Type B pancreatic cell (in vitro differentiated cells): ENCODE measurements around the gene NANOS3. TPM values are rescaled to one million over a fixed set of nuclear protein-coding genes. Genes with fewer than 3 reads are reported as not detected.
A peak's percentile ranks its signal among the peaks of the same experiment; 100 is the strongest.

Source experiments
- DNase-seq: peaks from one replicate; pipeline ENCODE4 v3.0.0; 2021; ENCODE audit warnings: mixed read lengths; ENCODE audit not compliant: unreplicated experiment; ENCODE audit errors: extremely low spot score
- H3K27ac Mint-ChIP-seq: 2 replicates; pipeline ENCODE4 v1.8.0; 2021; ENCODE audit warnings: mild to moderate bottlenecking, mixed read lengths
- H3K27me3 Mint-ChIP-seq: 2 replicates; pipeline ENCODE4 v1.8.0; 2021; ENCODE audit warnings: mixed read lengths
- H3K36me3 Mint-ChIP-seq: 2 replicates; pipeline ENCODE4 v1.8.0; 2021; ENCODE audit warnings: mixed read lengths
- H3K4me1 Mint-ChIP-seq: one replicate; pipeline ENCODE4 v1.8.0; 2021; ENCODE audit warnings: mixed read lengths; ENCODE audit not compliant: unreplicated experiment
- H3K4me3 Mint-ChIP-seq: 2 replicates; pipeline ENCODE4 v1.8.0; 2021; ENCODE audit warnings: mild to moderate bottlenecking, mixed read lengths
- H3K9me3 Mint-ChIP-seq: 2 replicates; pipeline ENCODE4 v1.8.0; 2021; ENCODE audit warnings: mixed read lengths
- total RNA-seq: library from RNA; stranded (reverse); gene quantifications from 2 replicates; pipeline ENCODE4 v1.2.1, GENCODE V29; 2021; ENCODE audit warnings: low replicate concordance
- TF ChIP-seq, protein P1 (sequence below): fragments of 200-600 bp; sonication (generic); conservative IDR thresholded peaks from 2 replicates; pipeline ENCODE4 v1.5.0; 2021; ENCODE audit warnings: antibody characterized with exemption, mild to moderate bottlenecking

The NANOS3 gene
- total RNA-seq, 1 donor from 2014 or later, result 2.8 TPM

DNA sequence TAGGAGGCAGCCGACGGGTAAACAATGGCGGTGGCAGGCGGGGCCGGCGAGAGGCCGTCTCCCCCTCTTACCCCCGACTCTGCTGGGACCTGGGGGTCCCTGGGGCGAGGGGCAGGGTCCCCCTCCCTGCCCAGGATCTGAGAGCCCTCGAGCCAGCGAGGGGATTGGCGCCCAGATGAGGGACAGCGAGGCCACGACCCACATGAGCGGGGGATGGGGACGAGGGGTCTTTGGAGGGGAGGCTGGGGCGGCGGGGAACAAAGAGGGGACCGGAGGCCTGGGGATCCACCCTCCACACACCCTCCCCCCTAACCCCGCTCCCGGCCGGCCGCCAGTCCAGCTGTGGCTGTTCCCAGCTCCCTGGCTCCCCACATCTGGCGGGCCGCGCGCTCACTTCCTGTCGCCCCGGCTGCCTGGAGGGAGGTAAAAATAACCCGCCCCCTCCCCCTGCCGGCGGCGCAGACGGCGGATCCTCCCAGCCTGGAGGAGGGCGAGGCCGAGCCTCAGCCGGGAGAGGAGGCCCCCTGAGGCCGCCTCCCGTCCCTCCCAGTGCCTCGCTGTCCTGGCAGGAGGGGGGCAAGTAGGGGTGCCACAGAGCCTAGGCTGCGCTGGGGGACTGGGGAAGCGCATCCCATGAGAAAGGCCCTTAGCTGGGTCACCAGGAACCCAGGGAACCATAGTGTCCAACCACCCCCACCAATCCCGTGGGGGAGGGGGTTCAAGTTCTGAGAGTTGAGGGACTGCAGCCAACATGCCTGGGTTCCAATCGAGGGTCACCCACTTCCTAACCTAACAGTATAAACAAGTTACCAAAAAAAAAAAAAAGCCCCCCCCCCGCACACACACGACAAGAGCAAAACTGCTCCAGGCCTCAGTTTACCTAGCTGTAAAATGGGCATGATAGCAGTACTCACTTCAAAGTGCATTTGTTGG is 29.3 kb upstream of the NANOS3 start:
- Mint-ChIP-seq H3K27me3 (no peaks in the 10 kb centered on the region), H3K4me1 (peaks cover 32% of the 10 kb centered on the region), H3K9me3 (no peaks in the 10 kb centered on the region), H3K36me3 (no peaks in the 10 kb centered on the region), H3K4me3 (peak overlapping the region; percentile 86), H3K27ac (peak overlapping the region; percentile 100)
- peak; percentile 93 for DNase-seq
- TF ChIP-seq, protein P1, sequence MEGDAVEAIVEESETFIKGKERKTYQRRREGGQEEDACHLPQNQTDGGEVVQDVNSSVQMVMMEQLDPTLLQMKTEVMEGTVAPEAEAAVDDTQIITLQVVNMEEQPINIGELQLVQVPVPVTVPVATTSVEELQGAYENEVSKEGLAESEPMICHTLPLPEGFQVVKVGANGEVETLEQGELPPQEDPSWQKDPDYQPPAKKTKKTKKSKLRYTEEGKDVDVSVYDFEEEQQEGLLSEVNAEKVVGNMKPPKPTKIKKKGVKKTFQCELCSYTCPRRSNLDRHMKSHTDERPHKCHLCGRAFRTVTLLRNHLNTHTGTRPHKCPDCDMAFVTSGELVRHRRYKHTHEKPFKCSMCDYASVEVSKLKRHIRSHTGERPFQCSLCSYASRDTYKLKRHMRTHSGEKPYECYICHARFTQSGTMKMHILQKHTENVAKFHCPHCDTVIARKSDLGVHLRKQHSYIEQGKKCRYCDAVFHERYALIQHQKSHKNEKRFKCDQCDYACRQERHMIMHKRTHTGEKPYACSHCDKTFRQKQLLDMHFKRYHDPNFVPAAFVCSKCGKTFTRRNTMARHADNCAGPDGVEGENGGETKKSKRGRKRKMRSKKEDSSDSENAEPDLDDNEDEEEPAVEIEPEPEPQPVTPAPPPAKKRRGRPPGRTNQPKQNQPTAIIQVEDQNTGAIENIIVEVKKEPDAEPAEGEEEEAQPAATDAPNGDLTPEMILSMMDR, result peak; percentile 48

DNA sequence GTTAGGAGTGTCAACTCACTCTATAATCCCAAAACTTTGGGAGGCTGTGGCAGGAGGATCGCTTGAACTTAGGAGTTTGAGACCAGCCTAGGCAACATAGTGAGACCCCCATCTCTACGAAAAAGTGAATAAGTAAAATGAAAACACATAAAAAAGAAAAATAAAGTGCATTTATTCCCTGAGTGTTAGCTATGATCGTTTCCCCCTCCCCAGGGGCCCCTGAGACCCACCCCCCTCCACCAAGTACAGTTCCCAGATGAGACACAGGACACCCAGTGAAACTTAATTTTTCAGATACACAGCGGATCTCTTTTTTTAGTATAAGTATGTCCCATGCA is 28.6 kb upstream of the NANOS3 start:
- Mint-ChIP-seq H3K9me3 (no peaks in the 10 kb centered on the region), H3K27ac (peak overlapping the region; percentile 85), H3K4me1 (peaks cover 32% of the 10 kb centered on the region), H3K36me3 (no peaks in the 10 kb centered on the region), H3K27me3 (no peaks in the 10 kb centered on the region), H3K4me3 (no peak overlapping the region)
- TF ChIP-seq, protein P1, result no peak
- DNase-seq, result no peak

DNA sequence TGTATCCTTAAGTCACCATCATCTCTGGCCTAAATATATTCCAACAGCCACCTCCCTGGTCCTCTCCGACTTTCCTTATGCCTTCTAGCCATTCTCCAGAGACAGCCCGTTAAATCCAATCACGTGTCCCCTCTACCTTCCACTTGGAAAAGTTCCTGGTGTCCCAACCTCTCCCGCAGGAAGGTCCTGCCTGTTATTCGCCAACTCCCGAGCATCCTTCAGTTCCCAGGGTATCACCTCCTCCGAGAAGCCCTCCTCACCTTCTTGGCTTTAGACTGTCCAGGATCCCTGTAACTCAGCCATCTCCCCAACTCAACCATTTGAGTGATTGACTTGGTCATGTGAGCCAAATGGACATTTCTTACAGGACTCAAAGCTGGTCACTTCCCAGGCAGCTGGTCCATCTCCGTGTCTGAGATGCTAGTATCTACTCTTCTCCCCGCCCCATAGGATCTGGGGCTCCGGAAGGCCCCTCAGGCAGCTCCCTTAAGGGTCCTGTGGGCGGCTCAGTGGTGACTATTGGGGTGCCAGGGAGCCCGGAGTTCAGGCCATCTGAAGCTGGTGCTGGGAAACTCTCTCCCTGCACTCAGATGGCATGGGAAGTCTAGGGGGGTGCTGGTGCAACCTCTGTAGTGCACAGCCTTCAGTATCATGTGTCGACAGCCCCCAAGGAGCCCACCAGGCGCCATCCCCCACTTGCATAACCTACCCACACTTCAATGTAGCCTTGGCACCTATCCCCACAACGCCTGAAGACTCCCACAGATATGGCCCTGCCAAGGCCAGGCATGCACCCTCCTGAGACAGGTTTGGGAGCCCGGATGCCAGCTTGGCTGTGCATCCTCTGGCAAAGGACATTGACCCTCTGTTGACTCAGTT is 27.9 kb upstream of the NANOS3 start:
- TF ChIP-seq, protein P1, result no peak
- Mint-ChIP-seq H3K36me3 (no peaks in the 10 kb centered on the region), H3K4me3 (peak overlapping the region; percentile 71), H3K27me3 (no peaks in the 10 kb centered on the region), H3K27ac (peak overlapping the region; percentile 85), H3K9me3 (no peaks in the 10 kb centered on the region), H3K4me1 (peaks cover 32% of the 10 kb centered on the region)
- DNase-seq, result no peak

DNA sequence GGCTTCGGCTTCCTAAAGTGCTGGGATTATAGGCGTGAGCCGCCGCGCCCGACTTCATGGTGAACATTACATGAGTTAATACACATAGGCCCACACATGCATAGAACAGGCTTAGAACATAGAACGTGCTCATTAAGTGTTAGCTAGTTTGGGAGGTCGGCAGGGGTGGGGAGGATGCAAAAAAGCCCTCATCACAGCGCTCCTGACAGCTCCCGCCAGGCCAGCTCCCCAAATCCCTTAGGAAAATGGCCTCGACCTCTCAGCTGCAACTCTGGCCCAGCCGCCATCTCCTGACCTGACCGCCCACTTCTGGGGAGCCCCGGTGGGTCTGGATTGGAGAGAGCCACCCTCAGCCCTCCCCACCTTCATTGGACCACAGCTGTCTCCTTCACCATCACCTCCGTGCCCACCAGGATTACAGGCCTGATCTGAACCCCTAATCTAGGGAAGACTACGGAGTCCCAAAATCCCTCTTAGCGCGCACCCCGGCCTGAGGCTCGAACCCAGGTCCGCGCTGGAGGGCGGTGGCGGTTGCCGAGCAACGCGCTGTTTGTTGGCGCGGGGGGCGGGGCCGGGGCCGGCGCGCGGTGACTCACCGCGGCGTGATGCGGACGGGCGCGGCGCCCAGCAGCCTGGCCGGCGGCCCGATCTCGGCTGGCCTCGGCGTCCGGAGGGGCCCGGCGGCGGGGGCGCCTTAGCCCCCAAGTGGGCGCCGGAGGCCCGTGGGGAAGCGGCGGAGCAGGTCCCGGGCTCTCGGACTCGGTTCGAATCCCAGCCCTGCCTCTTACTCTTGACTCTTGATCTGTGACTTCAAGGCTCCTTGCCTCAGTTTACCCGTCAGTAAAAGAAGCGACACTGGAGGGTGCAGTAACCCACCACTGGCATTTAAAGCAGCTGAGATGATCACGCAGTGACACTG is 26.7 kb upstream of the NANOS3 start:
- peak overlapping the region; percentile 97 for H3K27ac Mint-ChIP-seq
- no peaks in the 10 kb centered on the region for H3K27me3 Mint-ChIP-seq
- H3K4me3 Mint-ChIP-seq, result peak overlapping the region; percentile 83
- no peaks in the 10 kb centered on the region for H3K9me3 Mint-ChIP-seq
- no peak for DNase-seq
- peaks cover 23% of the 10 kb centered on the region for H3K4me1 Mint-ChIP-seq
- H3K36me3 Mint-ChIP-seq, result no peaks in the 10 kb centered on the region
- TF ChIP-seq, protein P1, result no peak
